Muscle of arm (tissue), 14 donors: Measurements from ENCODE around the gene C1orf115. TPM values are rescaled to one million over a fixed set of nuclear protein-coding genes. Genes with fewer than 3 reads are reported as not detected.
"Not testable (repeated sequence)": the region's sequence is repeated elsewhere in the genome, so short reads cannot be mapped to it uniquely, and the experiment has no call there.

ENCODE experiments used
- DNase-seq: peaks from one replicate; pipeline ENCODE4 v3.0.0-alpha.2; 2013
- long read RNA-seq, 11 donors: transcript quantifications; one replicate each; lab custom pipeline, GENCODE V29; 2026
- polyA plus RNA-seq, 12 donors: library from polyadenylated mRNA; unstranded; fragments of 120-200 nt; gene quantifications; one replicate each; pipeline ENCODE4 v1.2.1, GENCODE V29; 2013; ENCODE audit not compliant: insufficient read length in 12 of 12

Gene C1orf115, protein sequence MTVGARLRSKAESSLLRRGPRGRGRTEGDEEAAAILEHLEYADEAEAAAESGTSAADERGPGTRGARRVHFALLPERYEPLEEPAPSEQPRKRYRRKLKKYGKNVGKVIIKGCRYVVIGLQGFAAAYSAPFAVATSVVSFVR
- 10 to 100 TPM in 9 of 12 donors, 1 to 10 TPM in 2, not detected in 1; 9.0 to 22.1 (median 11.5) TPM for polyA plus RNA-seq
- long read RNA-seq, donor 1, transcript C1orf115-201 (2 exons, 3,413 nt), result major isoform, 36 of 36 reads
- long read RNA-seq, donor 1, partial matches to known transcripts, result 0 of 36 reads
- long read RNA-seq, donor 1, other reads (novel, unspliced or antisense), result 0 of 36 reads
- long read RNA-seq, donor 2, transcript C1orf115-201 (2 exons, 3,413 nt), result major isoform, 8 of 8 reads
- long read RNA-seq, donor 2, partial matches to known transcripts, result 0 of 8 reads
- long read RNA-seq, donor 2, other reads (novel, unspliced or antisense), result 0 of 8 reads
- long read RNA-seq, donor 3, partial matches to known transcripts, result 0 of 4 reads
- long read RNA-seq, donor 3, other reads (novel, unspliced or antisense), result 0 of 4 reads
- long read RNA-seq, donor 4, partial matches to known transcripts, result 0 of 4 reads
- long read RNA-seq, donor 4, other reads (novel, unspliced or antisense), result 0 of 4 reads
- long read RNA-seq, donor 5, transcript C1orf115-201 (2 exons, 3,413 nt), result major isoform, 6 of 6 reads
- long read RNA-seq, donor 5, partial matches to known transcripts, result 0 of 6 reads
- long read RNA-seq, donor 5, other reads (novel, unspliced or antisense), result 0 of 6 reads
- long read RNA-seq, donor 6, partial matches to known transcripts, result 0 of 3 reads
- long read RNA-seq, donor 6, other reads (novel, unspliced or antisense), result 0 of 3 reads
- long read RNA-seq, donor 7, partial matches to known transcripts, result 5 of 6 reads
- long read RNA-seq, donor 7, other reads (novel, unspliced or antisense), result 0 of 6 reads
- long read RNA-seq, donor 8, transcript C1orf115-201 (2 exons, 3,413 nt), result major isoform, 10 of 10 reads
- long read RNA-seq, donor 8, partial matches to known transcripts, result 0 of 10 reads
- long read RNA-seq, donor 8, other reads (novel, unspliced or antisense), result 0 of 10 reads
- long read RNA-seq, donor 9, partial matches to known transcripts, result 0 of 2 reads
- long read RNA-seq, donor 9, other reads (novel, unspliced or antisense), result 0 of 2 reads
- long read RNA-seq, donor 10, partial matches to known transcripts, result 0 of 3 reads
- long read RNA-seq, donor 10, other reads (novel, unspliced or antisense), result 0 of 3 reads
- long read RNA-seq, donor 11, partial matches to known transcripts, result 0 of 2 reads
- long read RNA-seq, donor 11, other reads (novel, unspliced or antisense), result 0 of 2 reads

DNA sequence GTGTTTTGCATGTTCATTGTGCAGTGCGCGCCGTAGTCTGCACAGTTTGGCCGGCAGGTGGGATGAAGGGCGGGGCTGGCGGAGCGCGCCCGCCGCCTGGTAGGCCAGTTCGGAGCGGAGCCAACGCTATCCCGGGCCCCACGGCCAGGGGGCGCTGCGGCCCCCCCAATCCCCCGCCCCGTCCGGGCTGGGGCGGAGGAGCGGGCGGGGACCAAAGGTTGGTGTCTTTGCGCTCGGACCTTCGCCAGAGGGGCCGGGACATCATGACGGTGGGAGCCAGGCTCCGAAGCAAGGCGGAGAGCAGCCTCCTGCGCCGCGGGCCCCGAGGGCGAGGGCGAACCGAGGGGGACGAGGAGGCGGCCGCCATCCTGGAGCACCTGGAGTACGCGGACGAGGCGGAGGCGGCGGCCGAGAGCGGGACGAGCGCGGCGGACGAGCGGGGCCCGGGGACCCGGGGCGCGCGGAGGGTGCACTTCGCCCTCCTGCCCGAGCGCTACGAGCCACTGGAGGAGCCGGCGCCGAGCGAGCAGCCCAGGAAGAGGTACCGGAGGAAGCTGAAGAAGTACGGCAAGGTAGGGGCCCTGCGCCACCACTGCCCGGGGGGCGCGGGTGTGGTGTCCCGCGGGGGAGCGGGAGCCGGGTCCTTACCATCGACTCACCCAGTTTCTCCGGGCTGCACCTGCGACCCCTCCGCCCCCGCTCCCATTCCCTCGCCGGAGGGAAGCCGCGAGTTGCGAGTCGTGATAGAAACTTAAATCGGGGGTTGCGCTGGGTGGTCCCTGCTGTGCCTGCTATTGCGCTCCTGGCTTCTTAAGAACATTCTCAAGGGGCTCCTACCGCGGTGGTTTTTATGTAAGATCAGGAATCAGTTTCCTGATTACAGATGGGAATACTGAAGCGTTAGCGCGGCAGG is at the start of gene C1orf115:
Gene C1orf115, plus strand, starts transcription at position 224 of the 913 bp plus-strand sequence. Its CDS starts 40 bp downstream, at position 264.
- DNase-seq, result peak; percentile 69

DNA sequence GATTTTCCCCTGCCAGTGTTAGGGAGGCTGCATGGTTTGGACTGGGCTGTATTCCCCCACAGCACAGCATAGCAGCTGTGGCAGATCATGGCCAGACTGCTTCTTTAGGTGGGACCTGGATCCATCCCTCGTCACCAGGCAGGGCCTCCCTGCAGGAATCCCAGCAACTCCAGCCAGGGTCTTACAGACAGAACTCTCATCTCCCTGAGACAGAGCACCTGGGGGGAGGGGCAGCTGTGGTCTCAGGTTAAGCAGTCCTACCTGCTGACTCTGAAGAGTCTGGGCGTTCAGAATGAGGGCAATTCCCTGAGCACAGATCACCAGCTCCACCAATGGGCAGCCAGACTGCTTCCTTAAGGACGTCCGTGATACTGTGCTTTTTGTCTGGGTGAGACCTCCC is 47.9 kb upstream of the C1orf115 start:
- no peak for DNase-seq

DNA sequence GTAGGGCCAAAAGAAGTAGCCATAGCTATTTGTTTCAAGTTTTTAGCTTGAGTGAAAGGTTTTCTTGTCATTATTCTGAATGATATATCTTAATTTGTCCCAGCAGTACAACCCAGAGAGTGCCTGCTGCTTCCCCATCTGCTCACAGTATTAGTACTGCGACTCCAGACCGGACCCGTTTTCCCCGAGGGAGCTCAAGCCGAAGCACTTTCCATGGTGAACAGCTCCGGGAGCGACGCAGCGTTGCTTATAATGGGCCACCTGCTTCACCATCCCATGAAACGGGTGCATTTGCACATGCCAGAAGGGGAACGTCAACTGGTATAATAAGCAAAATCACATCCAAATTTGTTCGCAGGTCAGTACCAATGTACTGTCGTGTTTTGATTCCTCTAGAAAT is 37.2 kb upstream of the C1orf115 start:
- DNase-seq, result no peak

DNA sequence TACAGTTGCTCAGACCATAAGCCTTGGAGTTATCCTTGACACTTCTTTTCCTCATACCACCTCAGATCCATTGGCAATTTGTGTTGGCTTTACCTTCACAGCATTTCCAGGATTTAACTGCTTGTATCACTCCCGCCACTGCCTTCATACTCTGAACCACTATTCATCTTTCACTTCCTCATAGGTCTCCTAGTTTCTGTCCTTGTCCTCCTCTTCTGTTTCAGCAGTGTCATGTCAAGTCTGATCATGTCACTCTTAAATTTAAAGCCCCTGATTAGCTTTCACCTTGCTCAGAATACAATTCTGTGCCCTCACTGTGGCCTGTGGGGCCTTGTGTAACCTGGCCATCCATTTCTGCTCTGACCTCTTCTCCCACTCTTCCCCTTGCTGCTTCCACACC is 34.7 kb upstream of the C1orf115 start:
- no peak for DNase-seq

DNA sequence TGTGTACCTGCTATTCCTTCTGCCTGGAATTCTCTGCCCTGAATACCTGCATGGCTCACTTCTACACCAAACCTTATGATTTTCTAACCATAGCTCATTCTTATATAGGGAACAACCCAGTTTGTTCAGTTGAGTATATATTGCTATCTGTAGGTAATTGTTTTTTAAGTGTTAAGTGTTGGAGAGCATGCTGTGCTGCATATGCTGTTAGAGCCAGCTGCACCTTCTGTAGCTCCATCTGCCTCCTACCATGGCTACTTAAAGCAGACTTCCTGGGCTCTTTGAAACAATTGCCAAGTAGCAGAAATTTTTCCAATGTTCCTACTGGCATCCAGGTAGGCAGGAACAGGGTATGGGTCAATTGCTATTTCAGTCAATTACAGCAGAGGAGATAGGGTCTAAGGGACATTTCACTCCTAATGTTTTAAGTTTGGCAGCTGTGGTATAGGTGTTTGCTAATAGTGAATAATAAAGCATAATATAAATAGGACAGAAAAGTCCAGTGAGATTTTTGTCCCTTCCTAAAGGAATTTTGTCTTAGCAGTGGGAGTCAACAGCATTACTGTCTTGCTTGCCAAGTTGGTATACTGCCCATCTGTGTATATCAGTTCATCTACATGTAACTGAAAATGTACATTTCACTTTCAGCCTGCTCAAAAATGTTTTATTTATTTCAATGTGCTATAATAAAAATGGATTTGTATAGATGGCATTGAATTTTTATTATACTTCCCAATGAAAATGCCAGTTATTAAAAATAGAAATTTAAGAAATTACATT is 34.0 kb upstream of the C1orf115 start:
- DNase-seq, result no peak

DNA sequence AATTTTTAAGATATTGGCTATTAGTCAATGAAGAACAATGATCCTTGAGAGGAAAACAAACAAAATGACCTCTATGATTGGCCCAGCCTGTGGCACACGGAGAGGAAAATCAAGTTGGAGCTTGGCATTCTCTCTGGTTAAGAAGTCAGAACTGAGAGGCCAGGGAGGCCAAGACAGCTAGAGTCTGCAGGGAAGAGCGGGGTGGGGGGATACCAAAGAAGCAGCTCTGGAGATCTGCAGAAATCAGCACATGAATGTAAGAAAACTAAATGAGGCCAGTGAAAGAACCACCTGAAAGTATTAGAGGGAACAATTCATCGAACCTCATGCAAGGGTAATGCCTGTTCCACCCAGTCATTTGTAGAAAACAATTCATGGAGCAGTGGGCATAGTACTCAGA is 23.8 kb upstream of the C1orf115 start:
- no peak for DNase-seq

DNA sequence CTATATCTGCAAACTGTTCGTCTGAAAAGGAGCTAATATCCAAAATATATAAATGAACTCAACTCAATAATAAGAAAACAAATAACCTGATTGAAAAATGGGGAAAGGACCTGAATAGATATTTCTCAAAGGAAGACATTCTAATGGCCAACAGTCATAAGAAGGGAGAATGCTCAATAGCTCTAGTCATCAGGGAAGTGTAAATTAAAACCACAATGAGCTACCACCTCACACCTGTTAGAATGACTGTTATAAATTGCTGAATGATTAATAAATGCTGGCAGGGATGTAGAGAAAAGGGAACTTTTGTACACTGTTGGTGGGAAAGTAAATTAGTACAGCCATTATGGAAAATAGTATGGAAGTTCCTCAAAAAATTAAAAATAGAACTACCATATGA is 21.2 kb upstream of the C1orf115 start:
- DNase-seq, result no peak

DNA sequence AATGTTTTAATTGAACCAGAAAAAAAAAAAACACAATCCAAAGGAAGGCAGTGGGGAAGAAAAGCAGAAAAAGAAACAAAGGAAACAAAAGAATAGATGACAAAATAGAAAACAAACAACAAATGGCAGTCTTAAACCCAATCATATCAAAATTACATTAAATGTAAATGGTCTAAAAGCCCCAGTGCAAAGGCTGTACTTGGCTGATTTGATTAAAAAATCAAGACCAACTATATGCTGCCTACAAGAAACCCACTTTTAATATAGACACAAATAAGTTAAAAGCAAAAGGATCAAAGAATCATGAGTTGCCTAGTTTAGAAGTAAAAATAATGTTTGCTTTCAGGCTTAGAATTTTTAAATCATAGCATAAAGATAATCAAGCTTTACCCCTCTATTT is 19.8 kb upstream of the C1orf115 start:
- DNase-seq, result no peak

DNA sequence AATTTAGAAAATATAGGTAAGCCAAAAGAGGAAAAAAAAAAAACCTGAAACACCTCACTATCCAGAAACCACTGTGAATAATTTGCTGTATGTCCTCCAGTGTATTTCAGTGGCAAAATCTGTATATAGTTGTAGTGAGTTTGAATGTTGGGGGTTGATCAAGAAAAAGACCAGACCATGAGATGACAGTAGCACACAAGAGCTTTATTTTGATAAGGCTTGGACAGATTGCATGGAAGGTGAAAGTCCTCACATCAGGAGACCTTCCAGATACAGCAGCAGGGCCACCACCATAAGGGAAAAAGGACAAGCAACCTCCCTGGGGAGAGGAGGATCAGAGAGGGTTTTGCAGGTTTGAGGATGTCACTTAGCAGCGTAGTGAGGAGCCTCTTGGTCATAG is 16.2 kb upstream of the C1orf115 start:
- DNase-seq, result no peak

DNA sequence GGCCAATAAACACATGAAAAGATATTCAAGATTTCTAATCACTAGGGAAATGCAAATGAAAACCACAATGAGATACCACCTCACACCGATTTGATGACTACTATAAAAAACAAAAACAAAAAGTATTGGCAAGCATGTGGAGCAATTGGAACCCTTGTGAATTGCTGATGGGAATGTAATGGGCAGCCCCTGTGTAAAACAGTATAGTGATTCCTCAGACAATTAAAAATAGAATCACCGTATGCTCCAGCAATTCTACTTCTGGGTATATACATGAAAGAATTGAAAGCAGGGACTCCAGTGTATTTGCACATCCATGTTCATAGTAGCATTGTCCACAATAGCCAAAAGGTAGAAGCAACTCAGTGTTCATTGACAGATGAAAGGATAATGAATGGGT is 12.9 kb upstream of the C1orf115 start:
- no peak for DNase-seq

DNA sequence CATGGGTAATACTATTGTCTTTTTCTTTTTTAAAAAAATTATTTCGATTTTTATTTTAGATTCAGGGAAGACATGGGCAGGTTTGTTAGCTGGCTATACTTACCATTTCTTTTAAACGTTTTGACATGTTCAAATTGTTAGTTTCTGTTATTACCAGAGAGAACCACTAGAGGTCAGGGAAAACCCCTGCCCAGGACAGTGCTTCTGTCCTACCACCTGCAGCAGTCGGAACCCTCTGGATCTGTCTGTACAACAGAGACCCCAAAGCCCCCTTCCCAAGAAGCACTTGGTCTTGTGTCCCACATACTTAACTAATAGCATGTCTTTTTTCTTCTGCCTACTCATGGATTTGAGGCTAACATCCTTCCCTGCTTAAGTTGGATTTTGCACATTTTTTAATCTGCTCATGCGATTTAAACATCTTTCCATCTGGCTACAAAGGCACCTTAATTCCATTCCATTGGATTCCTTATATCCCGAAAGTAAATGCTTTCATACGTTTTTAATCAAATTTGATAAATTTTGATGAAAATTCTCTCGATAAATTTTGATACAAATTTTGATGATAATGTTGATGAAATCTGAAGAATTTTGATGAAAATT is 10.0 kb upstream of the C1orf115 start:
- DNase-seq, result peak; percentile 22

DNA sequence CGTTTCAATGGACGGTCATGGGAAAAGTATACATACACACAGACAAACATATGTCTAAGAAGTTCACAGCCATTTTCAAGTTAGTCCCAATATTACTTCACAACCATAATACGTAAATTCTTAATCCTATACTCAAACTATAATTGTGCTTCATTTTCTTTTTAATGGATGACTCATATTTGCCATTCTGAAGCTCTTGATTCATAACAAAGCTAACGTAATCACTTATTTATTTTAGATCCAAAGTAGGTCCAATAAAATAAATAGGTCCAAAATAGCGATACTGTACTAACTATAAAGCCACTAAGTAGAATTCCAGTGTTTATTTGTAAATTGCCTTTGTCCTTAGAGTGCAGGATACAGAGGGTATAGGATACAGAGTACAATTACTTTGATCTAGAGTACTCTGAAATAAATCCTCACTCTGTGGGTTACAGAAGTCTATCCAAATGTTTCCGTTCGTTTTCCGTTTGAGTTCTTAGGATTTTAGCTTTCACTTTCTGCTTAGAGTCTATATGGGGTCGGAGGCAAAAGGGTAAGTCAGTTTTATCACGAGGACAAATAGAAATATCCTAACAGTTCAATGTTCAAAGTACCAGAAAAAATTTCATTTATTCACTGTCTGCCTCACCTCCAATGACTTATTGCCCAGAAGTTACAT is 8.8 kb upstream of the C1orf115 start:
- DNase-seq, result no peak

DNA sequence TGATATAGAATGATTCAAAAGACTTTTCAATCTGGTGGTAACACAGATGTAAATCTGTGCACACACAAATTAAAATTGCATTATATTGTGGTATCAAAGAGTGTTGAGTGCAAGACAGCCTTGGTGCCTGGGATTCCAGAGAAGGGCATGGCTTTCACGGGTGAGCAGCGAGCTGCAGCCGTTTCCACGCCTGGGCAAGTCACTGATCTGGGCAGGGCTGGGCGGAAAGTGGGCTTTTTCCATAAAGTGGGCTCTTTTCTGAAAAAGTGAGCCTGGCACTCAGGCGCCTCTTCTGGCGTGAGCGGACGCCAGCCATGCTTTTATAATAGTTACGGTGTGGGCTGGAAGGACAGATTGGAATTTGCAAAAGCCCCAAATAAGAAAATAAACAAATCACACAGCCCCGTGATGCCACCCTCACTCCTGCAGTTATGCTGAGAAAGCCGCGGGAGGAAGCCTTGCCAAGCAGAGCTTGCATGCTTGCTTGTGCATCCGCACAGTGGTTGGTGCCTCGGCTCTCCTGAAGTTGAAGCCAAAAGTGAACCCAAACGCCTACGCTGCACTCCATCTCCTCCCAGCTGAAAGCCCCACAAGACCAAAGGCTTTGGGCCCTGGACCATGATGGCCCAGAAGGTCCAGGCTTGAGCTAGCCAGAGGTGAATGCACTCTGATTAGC is 7.1 kb upstream of the C1orf115 start:
- no peak for DNase-seq

DNA sequence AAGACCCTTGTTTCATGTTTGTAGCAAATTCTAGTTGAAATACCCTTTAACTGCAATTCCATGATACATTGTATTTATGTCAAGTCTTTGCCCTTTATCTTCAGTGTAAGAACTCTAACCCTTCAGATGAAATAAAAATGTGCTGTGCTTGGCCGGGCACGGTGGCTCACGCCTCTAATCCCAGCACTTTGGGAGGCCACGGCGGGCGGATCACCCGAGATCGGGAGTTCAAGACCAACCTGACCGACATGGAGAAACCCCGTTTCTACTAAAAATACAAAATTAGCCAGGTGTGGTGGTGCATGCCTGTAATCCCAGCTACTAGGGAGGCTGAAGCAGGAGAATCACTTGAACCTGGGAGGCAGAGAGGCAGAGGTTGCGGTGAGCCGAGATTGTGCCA is 6.4 kb upstream of the C1orf115 start:
- not testable (repeated sequence) for DNase-seq

DNA sequence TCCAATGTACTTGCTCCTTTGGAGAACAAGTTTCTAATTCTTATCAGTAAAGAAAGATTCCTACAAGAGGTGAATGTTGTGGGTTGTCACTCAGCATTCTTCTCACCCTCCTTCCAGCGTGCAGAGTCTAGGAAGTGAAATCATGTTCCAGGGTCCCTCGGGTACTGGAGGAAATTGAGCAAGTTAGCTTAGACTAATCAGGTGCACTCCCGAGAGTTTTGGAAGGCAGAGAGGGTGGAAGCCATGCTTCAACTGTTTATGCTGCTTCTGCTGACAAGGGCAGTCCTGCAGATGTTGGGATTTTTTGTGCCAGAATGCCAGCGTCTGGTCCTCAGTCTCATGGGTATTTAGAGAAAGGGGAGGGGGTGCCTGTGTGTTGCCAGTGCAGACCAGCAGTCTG is 5.3 kb upstream of the C1orf115 start:
- no peak for DNase-seq

DNA sequence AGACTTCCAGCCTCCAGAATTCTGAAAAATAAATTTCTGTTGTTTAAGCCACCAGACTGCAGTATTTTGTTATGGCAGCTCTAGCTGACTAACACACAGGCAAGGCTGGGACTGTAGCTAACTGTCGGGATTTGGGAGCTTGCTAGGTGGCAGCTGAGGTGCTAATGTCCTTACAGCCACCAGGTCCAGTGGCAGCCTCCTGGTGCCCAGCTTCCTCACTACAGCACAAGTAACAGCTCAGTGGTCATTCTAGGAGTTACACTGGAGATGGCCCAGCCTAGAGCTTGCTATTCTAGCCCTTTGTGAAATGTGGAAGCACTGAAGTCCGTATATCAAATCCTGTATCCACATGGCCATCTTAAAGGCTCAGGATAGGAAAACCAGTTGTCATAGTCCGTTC is 4.3 kb upstream of the C1orf115 start:
- no peak for DNase-seq

DNA sequence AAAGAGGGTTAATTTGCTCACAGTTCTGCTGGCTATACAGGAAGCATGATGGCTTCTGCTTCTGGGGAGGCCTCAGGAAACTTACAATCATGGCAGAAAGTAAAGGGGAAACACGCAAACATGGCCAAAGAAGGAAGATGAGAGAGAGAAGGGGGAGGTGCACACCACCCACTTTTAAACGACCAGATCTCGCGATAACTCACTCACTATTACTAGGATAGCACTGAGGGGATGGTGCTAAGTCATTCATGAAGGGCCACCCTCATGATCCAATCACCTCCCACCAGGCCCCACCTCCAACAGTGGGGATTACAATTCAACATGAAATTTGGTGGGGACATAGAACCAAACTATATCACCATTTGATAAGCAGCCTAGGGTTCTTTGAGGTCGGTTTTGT is 2.4 kb upstream of the C1orf115 start:
- no peak for DNase-seq

DNA sequence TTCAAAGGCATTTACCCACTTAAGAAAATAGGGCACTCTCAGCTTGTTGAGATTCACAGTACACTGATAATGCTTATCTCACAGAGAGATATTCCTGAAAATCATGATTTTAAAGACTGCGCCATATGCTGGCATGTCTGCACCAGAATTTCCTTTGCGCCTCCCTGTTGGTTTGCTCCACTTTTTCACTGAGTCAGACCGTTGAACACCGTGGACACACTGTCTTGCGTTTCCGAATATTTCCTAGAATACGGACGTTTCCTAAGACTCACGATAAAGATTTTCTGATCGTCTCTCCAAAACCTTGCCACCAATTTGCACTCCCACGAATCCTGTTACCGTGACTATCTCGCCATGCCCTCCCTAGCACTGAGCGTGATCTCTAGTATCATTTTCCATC is 497 bp upstream of the C1orf115 start:
- no peak for DNase-seq
